Measurements from ENCODE around the gene LCE3E. TPM values are rescaled to one million over a fixed set of nuclear protein-coding genes. Genes with fewer than 3 reads are reported as not detected.

LCE3E gene
- total RNA-seq, 1 donor from 2014 or later: not detected

DNA sequence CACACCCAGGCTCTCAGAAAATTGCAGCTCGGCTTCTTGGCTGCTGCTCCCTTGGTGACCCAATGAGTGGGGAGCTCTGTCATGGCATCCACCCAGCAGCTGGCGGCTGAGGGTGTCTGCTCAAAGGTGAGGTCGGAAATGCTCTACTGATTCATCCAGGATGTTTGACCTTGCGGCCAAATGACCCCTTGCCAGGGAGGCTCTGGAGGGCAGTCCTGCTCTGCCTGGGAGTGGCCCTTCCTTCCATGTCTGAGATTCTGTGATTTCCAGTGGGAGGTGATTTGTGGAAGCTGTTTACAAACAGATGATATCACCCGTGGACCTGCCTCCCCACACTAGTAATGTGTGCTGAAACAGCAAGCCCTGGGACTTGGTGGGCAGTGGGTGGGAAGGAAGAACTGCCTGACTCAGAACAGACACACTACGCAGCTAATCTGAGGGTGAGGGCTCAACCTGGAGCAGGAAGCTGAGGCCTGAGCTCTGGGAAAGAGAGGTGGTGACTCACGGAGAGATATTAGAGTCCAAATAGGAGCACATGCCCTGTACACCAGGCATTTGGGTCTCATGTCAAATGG is 49.3 kb downstream of the LCE3E start:
- no peak for DNase-seq (ENCODE audit: extremely low read depth, low read depth, low spot score)

DNA sequence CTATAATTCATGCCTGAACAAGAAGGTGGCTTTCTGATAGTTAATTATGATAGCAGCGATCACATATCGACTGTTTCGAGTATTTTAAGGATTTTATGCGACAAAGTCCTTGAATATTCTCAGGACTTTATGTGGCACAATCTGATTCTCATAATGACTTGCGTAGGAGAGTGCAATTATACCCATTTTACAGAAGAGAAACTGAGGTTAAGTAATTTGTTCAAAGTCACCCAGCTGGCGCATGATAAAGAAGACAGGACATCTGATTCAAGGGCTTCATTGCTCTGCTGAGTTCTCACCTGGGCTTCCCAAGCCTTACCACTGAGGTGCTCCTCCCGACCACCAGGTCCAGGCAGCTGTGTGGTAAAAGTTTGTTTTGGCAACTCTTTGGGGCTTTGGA is 50.5 kb downstream of the LCE3E start:
- no peak for DNase-seq (ENCODE audit: extremely low read depth, low read depth, low spot score)

Other genes with a start within 250 kb of the LCE3E start
- 0.06 and 0.19 TPM in 2 replicates for gene FLG, start 241.5 kb downstream of the LCE3E start, total RNA-seq
- not detected in 2 replicates for gene FLG2, start 206.8 kb downstream of the LCE3E start, total RNA-seq
- not detected in 2 replicates for gene CRNN, start 152.5 kb downstream of the LCE3E start, total RNA-seq
- not detected in 2 replicates for gene LCE5A, start 56.0 kb downstream of the LCE3E start, total RNA-seq
- not detected in 2 replicates for gene CRCT1, start 52.3 kb downstream of the LCE3E start, total RNA-seq
- not detected in 2 replicates for gene LCE3D, start 13.7 kb upstream of the LCE3E start, total RNA-seq
- gene LCE3C, start 33.5 kb upstream of the LCE3E start, total RNA-seq: not detected in 2 replicates
- not detected in 2 replicates for gene LCE3B, start 47.0 kb upstream of the LCE3E start, total RNA-seq
- not detected in 2 replicates for gene LCE3A, start 56.3 kb upstream of the LCE3E start, total RNA-seq
- gene LCE2D, start 96.6 kb upstream of the LCE3E start, total RNA-seq: not detected in 2 replicates
- gene LCE2C, start 108.5 kb upstream of the LCE3E start, total RNA-seq: not detected in 2 replicates
- not detected in 2 replicates for gene LCE2B, start 119.3 kb upstream of the LCE3E start, total RNA-seq
- gene LCE2A, start 131.6 kb upstream of the LCE3E start, total RNA-seq: not detected in 2 replicates
- gene LCE4A, start 141.4 kb upstream of the LCE3E start, total RNA-seq: not detected in 2 replicates
- gene KPRP, start 191.2 kb upstream of the LCE3E start, total RNA-seq: not detected in 2 replicates
- not detected in 2 replicates for gene LCE1F, start 208.4 kb upstream of the LCE3E start, total RNA-seq
- gene LCE1E, start 219.5 kb upstream of the LCE3E start, total RNA-seq: not detected in 2 replicates
- gene LCE1D, start 229.9 kb upstream of the LCE3E start, total RNA-seq: not detected in 2 replicates
- not detected in 2 replicates for gene LCE1C, start 239.9 kb upstream of the LCE3E start, total RNA-seq
- not detected in 2 replicates for gene LCE1B, start 245.2 kb upstream of the LCE3E start, total RNA-seq

Measured in glomerular endothelial cell (primary cell).